ENCODE results near the gene PIGM.

PIGM gene

DNA sequence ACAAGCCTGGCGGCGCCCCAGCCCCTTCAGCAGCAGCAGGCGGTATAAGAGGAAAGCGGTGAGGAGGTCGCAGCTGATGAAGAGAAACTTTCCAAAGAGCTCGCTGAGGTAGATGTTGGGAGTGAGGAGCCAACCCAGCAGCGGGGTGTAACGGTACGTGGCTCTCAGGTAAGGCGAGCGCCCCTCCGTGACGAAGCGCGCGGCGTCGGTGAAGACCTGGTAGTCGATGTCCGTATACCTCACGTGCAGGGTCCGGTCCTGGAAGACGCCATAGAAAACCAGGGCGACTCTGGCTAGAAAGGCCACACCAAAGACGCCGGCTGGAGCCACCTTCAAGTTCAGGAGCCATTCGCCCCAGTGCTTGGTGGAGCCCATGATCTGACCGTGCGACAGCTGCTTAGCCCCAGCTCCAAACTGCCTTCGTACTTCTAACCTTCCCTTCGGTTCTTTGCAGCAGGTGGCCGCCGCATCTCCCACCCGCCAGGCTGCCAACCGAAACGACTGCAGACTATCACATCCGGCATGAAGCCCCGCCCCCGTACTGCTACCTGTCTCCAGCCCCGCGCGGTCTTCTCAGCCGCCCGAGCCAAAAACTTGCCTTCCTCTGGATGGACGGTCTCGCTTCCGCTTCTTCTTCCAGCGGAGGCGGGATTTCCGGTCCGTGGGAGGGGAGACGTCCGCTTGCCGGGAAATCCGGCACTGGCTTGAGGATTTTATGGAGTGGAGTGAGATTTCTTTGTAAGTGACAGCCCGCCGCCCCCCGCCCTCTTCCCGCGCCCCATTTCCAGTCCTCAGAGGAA lies at the start of gene PIGM:
TSS of gene PIGM (minus strand) at position 626 of the 800 bp plus-strand sequence. CDS start at position 375, 251 bp downstream.
- DNase-seq = peak; percentile 82 to 93

DNA sequence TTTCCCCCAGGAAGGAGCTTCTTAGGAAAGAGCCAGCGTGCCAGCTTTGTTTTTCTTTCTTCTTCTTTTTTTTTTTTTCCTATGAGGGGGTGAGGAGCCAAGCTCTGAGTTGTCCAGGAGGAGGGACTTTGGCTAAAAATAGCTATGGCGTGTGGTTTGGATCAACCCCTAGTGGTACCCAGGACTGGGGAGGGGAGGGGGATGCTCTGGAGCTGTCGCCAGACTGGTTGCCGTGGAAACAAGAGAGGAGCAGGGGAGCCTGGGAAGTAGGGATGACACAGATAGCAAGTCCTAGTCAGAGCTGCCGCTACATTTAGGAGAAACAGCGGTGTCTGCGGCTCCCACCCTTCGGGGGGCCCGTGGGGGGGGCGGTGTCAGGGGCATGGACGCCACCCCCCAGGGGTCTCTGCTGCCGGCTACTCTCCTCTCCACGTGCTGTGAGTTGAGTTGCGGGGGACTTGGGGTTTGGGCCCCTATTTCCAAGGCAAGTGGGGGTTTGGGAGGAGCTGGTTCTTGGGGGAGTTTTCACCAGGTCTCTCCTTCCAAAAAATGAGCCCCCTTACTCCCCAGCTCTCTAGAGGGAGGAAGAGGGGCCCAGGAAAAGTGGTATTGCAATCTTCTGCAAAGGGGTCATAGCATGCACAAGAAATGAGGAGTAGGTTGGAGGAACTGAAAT lies 49.6 kb upstream of the PIGM start, which contains the start of gene KCNJ9:
TSS of gene KCNJ9 (plus strand) at position 278 of the 676 bp plus-strand sequence. CDS start 2,493 bp downstream, outside the sequence.
- no peak for DNase-seq

DNA sequence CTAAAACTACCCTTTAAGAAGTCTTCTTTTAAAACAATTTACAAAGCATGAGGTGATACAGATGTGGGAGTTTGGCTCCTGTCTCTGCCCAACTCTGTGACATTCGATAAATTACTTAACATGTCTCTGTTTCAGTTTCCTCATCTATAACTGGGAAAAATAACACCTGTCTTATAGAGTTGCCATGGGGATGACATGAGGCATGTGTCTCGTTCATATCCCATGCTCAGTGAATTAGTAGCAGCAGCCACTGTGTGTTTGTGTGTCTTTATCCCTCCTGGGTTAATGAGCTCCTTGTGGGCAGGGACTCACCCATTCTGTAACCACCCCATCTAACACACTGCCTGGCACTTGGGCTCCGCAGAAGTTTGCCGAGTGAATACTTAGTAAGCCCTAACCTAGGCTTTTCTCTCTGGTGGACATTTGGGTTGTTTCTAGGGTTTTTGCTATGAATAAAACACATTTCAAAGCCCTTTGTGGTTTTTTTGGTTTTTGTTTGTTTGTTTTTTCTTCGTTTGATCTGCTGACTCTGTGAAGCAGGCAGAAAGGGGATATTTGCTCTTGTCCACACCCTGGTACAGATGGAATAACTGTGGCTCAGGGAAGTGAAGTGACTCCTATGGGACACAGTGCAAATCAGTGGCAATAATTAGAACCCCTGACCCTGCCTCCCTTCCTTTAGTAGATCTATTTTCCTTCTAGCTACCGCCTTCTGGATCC lies 48.8 kb upstream of the PIGM start:
- DNase-seq = no peak

DNA sequence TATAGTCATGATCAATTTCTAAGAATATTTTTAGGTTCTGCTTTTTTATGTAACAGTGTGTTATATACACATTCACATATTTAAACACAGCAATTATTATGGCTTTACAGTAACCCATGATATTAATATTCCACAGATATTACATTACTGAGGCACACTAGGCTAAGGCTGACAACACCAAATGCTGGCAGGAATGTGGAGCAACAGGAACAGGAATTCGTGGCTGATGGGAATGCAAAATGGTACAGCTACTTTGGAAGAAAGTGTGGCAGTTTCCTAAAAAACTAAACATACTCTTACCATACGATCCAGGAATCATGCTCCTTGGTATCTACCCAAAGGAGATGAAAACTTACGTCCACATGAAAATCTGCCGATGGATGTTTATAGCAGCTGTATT lies 47.7 kb upstream of the PIGM start:
- DNase-seq = no peak

DNA sequence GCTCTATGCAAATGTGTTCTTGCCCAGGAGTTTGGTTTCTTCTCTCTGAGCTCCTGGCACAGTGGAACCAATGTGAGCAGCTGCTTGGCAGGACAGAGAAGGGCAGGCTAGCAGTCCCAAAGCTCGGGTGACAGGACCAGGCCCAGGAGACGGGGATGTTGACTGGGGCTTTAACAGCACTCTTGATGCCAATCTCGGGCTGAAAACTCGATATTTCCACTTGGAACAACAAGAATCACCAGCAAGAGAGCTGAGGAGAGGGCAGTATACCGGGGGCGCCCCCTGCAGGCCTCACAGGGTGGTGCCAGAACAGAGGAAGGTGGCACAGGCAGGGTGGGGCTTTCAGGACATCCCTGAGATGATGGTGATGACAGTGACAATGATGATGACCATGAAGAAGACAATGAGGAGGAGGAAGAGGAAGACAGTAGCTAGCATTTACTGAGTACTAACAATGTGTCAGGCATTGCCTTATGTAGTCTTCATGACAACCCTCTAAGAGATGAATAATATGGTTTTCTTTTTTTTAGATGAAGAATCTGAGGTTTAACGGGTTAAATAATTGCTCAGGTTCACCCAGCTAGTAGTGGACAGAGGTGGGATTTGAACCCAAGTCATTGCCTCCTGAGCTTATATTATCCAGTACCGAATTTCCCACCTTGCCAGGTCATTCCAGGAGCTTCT lies 46.9 kb upstream of the PIGM start:
- peak; percentile 50 to 75 for DNase-seq

DNA sequence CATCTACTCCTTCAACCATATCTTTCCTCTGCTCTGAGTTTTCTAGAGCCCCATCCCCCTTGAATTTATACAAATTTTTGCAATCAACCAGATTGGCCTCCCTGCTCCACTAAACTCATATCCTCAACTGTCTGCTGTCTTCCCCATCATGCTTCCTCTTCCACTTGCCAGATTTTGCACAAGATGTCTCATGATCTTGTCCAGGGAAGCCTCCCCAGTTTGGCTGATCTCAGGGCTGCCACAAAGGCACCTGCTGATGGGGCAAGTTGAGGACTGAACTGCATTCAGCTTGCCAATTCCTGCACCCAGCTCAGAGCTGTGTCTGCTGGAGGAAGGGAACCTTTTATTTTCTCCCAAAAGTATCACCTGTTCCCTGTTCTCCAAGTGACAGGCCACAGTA lies 45.7 kb upstream of the PIGM start:
- DNase-seq = peak; percentile 65 to 76

DNA sequence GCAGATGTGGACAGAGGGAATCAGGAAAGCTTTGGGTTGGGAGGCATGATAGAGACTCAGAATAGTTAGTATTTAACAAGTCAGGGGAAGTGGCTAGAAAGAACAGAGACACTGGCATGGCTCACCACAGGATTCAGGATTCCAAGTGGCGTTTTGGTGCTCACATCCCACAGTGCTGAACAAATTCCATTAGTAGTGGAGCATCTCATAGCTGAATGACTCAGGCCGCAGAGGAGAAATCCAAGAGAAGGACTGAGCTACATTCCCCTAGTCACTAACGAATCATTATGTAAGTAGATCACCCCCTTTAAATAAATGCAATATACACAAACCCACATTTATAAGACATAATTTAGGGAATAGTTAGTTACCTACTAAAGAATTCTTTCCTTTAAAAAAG lies 44.5 kb upstream of the PIGM start:
- no peak for DNase-seq

DNA sequence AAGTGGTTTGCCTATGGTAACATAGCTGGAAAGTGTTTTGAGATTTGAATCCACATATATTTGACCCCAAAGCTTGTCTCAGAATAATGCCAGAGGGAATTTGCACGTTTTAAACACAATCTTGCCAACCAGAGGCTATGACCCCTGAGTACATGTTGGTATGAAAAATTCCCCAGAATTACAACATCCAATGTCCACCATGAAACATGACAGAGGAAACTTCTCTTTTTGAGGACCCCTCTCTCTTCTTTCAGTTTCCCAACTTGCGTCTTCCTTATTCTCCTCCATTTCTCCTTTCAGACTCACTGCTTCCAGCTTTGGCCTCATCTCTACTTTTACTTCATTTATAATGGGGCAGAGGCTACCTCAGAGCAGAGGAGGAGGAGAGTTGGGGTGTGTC lies 44.0 kb upstream of the PIGM start:
- DNase-seq = peak; percentile 81 to 83

DNA sequence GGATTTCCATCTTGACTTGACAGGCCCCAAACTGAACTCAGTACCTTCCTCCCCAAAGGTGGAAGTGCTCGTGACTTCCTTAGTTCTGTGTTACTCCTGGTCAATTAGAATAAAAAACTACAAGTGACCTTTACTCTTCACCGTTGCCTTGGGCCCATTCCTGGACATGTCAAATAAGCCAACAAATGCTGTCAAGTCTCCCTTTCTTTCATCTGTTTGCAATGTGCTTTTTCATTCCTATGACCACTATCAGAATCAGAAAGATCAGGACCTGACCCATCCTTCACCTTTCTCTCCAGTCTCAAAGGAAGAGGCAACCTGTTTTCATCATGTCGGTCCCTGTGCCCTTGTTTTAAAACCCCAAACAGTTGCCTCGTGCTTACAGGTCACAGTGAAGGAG lies 43.1 kb upstream of the PIGM start:
- DNase-seq = no peak

DNA sequence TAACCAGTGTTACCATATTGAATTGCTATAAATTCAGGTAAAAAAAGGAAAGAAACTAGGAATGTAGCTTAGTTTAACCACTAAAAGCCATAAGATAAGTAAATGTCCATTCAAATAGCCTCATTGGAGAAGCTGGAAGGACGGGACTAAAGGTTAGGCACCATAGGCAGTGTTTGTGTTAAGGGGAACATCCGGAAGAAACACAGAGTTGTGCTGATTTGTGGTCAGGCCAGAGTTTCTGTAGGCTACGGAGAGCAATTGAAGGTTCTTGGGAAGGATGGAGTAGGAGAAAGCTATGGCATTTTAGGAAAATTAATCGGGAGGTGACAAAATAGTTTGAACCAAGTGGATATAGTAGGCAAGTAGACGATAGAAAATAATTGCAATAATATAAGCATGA lies 39.5 kb upstream of the PIGM start:
- no peak for DNase-seq

DNA sequence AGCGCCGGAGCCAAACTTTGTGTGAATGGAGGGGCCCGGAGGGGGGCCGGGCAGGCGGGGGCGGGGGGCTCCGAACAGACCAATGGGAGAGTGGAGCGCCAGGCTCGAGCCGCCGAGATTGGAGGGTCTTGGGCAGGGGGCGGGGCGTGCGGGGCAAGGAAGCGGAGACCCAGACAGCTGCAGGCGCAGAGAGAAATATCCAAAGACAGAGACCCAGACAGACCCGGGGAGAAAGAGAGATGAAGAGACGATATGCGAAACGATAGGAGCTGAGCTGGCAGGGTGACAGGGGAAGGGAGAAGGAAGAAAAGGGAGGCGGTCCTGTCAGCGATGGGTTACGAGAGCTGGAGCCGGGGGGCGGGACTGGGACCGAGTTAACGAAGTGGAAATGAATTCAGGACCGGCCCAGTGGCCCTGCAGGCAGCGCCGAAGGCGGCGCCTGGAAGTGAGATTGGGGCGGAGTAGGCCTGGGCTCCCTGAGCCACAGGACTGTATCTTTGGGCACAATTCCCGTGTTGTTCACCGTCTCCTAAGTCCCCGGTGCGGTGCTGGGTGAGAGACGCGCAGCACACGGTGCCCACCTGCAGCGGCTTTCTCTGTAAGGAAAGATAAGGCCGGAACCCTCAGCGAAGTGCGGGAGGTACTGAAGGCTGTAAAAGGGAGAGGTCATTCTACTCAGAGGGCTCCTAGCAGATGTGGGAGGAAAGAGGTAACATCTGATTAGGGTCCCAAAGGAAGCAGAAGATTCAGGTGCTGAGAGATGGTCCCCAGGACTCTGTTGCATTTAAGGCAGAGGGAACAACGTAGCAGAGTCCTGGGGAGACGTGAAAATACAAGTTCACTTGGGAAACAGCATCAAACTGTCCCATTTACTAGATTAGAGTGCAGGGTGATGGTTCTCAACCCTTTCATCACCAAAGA lies 38.7 kb upstream of the PIGM start:
- DNase-seq = peak; percentile 49 to 65

DNA sequence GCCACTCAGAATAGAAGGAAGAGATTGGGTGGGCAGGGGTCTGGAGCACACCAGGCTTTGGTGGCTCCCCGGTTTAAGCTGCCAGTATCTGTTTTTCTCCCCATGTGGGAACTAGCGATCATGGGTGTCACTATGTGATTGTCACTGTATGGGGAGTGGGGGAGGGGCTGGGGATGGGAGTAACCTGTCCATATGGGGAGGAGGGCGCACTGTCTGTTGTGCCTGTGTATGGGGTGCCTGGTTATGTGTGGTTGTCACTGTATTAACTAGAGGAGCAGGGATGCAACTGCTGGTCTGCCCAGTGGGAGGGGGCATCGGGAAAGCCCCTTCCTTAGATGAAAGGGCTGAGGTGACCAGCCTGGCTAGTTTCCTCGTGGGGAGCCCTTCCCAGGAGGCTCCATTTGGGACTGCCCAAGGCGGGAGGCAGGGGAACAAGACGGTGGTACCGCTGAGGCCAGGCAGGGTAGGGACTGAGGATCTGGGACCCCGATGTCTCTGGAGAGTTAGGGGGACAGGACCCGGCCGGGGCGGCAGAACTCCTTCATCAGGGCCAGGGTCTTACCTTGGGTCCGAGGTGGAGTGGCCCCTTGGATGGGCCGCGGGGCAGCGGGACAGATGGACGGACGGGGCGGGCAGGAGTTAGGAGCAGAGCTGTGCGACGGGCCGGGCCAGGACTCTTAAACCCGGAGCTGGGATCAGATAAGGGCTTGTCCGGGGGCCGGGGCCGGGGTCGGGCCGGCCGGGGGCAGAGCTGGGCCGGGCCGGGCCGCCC lies 37.9 kb upstream of the PIGM start, which contains the start of gene KCNJ10:
TSS of gene KCNJ10 (minus strand) at position 701 of the 772 bp plus-strand sequence. CDS start 27,628 bp downstream, outside the sequence.
- no peak for DNase-seq

DNA sequence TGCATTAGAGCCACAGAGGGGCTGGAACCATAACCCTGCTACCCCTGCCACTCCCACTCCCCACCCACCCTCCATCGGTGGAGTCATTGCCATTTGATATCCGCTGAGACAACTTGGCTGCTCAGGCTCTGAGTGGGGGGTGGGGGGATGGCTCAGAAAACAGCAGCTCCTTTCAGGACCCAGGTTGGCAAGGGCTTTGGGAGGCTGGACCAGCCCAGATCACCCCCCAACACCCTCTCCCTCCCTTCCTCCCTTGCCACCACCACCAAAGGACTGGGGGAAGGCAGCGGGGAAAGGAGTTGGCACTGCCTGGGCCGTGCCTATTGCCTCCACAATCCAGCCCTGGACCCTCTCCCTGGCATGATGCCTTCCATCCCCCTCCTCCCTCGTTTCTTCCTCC lies 36.4 kb upstream of the PIGM start:
- DNase-seq = no peak

DNA sequence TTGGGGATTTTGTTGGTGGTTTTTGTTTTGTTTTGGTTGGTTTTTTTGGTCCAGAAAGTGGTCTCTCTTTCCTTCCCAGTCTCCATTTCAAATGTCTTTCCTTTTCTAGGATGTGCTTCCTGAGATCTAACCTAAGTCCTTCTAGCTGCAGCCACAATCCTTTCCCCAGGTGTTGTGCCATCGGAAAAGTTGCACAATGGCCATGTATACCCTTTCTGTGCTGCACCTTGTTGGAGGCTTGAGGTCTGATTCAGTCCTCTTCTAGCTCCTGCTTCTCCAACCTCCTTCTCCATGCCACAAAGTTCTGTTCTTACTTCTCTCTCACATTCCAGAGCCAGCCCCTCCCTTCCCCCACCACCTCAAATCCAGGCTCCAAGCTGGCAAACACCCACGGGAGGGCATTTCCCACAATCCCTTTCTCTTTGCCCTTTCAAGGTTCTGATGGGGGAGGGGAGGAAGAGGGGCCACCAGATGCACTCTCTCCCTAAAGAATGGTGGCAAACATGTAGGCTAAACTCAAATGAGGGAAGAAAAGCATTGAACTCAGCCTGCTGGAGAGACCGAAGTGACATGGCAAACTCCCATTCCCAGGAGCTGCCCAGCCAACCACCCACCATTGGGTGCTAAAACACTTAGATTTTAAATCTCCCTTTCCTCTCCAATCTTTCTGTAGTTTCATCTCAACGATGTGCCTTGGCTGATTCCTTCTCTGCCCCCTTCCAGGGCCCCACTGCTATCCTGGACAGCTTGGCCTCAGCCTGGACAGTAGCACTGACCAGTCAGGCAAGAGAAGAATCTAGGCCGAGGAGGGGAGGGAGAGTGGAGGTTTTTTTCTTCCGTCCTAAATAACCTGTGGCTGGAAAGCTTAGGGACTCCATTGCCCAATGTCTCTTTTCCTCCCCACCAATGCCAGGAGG lies 35.3 kb upstream of the PIGM start:
- no peak for DNase-seq

DNA sequence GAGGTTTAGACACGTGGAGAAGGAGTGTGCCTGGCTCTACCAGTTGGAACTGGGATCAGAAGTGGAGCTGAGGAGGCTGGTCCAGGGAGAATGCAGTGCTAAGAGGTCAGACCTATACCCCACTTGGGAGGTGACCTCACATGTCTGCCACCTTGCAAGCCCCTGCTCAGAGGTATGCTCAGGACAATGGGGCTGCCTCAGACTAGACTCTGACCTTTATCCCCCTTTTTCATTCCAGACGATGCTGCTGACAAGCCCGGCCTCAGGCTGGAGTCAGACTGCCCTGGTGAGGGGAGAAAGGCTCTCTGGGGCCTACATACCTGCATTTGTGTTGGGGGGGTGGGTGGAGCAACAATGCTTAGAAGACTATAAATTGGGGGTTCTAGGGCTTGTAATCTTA lies 33.0 kb upstream of the PIGM start:
- DNase-seq = no peak

DNA sequence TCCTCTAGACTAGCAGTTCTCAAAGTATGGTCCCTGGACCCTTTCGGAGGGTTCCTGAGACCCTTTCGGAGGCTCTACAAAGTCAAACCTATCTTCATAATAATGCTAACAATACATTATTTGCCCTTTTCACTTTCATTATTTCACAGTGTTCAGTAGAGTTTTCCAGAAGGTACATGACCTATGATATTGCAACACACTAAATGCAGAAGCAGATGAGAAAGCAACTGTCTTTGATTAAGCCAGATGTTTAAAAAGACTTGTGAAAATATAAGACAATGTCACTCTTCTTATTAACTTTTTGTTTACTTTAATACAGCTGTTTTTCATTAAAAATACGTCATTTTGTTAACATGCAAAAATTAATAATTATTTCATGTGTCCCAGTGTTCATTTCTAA lies 32.4 kb upstream of the PIGM start:
- no peak for DNase-seq

DNA sequence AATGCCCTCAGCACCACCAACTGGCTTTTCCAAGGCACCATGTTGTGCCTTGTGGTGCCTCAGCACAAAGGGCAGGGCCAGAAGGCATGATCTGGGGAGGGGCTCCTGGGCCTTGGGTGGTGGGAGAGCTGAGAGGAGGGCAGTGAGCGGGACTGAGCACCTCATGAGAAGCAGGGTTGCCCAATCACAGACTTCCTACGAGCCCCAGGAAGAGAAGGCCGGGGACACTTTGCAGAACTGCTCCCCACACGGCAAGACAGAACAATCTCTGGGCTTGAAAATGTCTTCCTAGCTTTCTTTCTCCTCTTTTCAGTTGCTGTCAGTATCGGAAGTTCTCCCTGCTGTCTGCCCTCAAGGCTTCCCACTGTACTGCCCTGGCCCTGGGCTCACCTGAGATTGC lies 31.4 kb upstream of the PIGM start:
- no peak for DNase-seq

DNA sequence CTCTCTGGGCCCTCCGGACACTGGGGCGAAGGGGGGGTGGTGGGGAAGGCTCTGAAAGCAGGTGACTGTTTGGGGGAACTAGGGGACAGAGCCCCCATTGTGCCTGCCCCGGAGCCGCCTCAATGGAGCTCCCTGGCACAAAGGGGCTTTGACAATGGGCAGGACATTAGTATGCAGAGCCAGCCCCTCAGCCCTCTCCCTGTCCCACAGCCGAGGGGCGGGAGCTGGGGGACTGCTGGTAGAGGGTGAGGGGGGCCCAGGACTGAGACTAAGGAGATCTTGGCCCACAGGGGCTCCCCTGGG lies 30.4 kb upstream of the PIGM start:
- DNase-seq = no peak

DNA sequence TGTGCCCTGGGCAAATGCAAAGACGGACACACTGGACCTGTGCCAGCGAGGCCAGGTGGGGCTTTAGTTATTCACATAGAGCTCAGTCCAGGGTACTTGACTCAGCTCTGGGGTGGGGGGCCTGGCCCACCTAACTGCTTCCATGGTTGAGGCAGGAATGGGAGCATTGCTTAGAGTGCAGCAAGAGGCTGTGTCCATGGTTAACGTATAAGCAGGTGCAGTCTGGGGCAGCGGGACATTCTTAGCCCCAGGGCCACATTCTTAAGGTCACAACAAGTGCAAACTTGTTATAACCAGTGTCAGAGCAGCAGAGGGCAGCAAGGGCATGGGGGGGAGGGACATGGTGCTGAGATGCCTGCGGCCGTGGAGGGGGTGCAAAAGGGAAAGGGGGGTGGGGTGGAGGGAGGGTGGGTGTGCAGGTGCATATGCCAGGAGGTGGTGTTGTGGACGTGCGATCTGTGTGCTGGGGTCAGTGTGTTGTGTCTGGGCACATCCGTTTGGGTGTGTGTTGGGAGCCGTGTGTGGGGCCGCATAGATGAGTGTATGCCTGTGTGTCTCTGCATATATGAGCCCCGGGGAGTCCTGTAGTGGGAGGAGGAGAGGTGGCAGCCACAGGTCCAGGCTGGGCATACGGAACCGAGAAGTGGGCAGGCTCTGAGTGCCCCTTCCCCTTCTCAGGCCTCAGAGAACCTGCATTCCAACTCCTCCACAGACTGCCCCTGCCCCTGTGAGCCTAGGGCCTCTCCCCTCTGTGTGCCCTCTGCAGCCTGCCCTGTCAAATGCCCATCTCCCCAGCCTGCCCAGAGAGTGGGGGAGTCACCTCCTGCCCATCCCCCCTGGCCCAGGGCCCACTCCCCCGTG lies 29.8 kb upstream of the PIGM start:
- DNase-seq = no peak

Data from inflammatory macrophage treated with lipopolysaccharide for 1 hour (primary cell).